IPS DF 4.7 (cell line): Measurements from ENCODE around the gene ZFHX3.

Experiments
- DNase-seq: peaks from one replicate; pipeline ENCODE4 v3.0.0-alpha.2; 2013; ENCODE audit warnings: low spot score; ENCODE audit errors: extremely low read depth

The ZFHX3 gene

DNA sequence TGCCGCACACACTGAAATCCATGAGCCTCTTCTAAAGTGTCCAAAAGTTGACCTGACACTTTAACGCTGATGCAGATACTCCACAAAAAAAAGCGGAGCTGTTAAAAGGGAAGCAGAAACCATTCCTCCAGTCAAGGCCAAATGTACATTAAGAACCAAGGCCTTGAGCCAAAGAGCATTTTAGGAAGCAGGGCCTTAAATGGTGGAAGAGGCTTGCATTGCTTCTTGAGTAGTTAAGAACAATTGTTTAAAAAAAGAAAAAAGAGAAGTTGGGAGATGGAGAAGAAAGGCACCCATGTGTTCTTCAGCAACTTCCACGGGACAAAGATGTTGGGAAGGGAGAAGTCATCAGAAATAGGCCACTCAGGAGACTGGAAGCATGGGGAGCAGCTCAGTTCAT is 6.3 kb downstream of the ZFHX3 start:
- no peak for DNase-seq

DNA sequence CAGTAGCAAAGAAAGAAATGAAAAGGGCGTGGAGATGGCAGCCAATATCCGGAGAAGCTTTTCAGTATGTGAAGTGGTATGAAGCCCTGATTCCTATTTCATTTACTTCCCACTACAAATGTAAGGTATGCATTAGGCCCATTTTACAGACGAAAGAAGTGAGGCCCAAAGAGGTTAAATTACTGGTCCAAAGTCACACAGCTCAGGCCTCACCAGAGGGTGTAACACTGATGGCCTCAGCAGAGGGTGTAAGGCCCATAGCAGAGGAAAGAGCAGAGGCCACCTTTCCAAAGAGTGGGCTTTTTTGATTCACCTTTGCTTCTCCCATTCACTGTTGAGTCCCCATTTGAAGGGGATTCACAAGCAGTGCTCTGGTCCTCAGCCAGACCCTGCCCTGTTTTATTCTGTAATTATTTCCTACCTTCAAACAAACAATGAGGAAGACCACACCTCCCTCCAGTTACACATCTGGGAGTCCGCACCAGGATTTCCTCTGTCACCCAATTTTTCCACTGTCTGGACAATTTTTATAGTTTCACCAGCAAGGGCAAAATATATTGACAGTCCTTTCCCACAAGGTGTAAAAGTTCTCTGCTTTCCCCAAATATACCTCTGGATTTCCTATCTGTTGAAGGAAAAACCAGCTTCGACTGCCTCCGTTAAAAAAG is 7.1 kb downstream of the ZFHX3 start:
- DNase-seq = no peak

DNA sequence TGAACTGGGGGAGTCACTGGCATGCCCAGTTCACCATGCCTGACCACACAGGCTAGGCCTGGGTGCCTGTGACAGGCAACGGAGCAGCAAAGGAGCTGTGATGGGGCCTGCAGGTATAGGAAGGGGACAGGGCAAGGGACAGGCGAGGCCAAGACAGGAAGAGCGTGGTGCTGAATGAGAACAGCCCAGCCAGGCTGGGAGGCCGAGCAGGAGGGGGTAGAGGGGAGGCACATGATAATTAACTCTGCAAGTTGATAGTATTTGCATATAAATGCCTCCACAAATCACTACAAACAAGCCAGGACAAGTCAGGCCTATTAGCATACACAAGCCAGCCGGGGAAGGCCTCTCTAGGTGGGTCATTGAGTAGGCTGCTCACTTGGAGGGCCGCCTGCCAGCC is 7.8 kb downstream of the ZFHX3 start:
- no peak for DNase-seq

DNA sequence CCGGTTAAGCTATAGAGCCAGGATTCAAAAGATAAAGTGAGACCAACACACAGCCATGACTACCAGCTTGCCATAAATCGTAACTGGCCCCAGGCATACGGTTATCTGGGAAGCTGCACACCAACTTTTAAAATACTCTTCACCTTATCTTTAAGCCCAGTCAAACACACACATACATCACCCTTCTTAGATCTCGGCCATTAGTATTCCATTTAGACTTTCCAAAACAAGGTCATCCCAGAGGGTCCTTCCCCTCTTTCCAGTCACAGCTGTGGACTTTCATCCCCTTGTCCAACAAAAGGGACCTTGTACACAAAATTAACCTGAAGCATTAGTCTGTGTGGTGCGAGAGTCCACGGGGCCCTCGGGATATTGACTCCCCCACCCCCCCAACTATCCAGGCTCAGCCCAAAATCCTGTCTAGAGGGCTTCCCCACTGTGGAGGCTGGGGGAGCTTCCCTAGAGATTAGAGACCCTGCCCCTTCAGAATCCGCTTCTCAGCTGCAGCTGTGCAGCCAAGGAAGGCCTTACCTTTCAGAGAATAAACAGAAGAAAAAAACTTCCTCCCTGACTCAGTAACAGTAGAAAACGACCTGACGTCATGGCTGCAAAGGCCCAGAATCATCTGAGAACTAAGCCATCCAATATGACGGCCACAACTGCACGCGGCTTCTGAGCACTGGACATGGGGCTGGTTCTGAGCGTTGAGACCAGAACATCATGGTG is 9.9 kb downstream of the ZFHX3 start:
- no peak for DNase-seq

DNA sequence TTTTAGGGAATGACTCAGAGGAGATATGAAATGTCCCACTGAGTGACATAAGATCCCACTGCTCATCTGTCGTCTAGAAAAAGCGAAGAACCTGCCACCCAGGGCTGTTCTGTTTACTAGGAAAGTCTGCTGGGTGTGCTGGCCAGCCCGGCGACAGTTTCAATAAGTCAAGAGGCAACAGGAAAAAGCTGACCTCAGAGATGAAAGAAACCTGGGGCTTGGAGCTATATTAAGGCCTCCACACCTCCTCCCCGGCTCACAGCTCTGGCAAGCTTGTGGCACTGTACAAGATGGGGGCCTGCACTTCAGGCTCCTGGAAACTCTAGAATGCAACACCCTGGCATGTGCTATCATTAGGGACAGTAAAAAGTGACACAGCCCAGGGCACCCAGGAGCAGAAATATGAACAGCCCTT is 10.6 kb downstream of the ZFHX3 start:
- no peak for DNase-seq

DNA sequence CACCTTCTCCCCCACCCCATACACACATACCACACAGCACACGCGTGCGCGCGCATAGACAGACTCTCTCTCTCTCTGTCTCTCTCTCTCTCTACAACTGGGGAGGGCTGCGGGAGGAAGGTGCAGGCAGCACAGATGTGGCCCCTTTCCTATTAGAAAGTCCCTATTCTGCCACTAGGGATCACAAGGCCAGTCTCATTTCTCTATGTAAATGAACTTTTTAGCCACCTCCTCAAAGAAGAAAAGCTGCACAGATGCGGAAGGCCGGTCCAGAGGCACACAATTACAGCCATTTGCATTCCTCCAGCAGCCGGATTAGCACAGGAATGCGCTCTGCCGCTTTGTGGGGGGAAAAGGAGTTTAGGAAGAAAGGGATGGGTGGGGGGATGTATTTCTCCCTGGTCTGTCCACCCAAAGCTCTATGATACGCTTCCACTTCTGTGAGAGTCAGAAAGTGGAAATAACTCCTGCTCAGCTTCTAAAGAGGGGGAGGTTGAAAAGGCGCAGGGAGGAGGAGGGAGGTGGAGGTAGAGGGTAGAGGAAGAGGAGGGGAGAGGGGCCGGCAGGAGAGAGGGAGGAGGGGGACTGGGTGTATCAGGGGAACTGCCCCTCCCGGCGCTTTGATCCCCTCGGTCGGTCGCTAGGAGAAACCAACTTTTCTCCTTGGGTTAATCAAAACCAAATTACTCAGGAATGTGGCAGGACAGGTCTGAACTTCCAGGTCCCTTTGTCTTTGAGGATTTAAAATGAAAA is 11.7 kb downstream of the ZFHX3 start:
- DNase-seq = no peak

DNA sequence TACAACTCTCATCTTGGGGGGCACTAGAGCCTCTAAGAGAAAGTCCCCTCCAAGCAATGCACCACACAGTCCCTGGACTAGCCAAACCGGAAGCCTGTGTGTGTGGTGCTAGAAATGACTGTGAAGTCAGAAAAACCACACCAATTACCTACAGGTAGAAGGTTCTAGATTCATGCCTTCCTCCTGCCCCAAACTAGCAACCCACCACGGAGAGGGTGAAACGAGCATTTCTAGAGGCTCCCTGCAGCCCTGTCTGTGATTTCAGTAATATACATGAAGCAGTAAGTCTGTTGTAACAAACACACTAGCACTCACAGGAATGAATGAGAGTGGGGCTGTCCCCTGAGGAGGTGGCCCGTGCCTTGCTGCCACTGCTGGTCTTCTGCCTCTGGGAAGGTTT is 13.6 kb downstream of the ZFHX3 start:
- DNase-seq = no peak

DNA sequence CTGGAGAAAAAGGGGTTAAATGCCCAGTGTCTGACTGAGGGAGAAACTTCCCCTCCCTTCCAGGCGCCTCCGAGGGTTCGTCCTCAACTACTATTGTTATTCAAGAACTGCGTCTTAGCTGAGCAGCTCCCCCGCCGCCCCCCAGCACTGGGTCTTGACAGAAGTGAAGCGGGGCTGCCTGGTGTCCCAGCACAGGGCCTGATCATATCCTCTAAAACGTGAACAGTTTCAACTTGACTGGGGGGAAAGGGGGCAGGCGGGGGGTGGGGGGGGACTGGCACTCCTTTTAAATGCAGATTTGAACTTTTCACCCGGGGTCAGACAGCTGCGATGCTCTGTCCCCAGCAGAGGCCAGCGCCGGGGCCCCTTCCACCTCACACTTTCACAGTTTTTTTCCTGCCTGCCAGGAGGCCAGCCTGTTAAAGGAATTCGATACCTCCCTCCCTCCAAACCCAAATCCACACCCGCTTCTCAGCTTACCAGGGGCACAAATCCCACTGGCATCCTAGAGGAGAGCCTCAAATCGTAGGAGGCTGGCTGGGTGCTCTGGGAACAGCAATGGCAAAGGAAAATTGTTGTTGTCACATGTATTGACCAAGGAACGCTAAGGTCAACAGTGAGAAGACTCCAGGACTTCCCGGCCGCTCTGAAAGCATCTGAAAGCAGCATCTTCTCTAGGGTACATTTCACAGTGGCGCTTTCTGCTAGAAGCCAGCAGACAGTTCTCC is 14.5 kb downstream of the ZFHX3 start:
- no peak for DNase-seq

DNA sequence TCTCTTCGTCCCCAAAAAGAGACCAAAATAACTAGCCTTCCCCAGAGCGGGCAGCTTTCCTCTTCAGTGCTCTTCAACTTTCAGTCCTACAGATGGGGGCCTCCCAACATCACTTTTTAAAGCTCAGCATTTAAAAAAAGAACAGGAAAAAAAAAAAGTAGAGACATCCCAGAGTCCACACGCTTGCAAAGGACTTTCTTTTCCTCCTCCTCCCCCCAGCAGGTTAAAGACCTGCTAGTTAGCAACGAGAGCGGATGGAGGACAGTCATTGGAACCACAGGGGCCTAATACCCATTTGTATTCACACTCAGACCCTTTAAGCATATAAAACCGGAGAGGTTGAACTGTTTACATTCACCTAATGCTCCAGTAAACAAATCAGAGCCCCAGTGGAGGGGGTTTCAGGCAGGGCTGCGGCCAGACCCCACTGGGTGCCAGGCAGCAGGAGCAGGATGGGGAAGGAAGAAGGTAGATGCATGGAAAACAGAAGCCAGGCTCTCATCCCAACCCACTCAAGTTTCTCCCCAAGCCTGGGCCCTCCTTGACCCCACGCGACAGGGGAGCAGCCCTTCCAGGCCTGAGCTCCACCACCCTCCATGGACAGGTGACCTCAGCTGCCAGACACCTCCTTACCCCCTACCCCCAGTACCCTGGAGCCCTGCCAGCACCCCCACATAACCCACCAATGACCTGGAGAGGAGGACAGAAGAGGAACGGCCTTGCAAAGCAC is 15.2 kb downstream of the ZFHX3 start:
- no peak for DNase-seq

DNA sequence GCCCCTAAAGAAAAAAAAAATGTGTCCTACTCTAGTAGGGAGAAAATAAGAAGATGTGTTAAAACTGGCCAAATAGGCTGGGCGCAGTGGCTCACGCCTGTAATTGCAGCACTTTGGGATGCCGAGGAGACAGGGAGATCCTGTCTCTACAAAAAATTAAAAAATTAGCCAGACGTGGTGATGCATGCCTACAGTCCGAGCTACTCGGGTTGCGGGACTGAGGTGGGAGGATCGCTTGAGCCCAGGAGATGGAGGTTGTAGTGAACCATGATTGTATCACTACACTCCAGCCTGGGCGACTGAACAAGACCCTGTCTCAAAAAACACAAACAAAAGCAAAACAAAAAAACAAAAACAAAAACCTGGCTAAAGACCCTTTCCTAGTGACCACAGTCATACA is 15.9 kb downstream of the ZFHX3 start:
- no peak for DNase-seq

DNA sequence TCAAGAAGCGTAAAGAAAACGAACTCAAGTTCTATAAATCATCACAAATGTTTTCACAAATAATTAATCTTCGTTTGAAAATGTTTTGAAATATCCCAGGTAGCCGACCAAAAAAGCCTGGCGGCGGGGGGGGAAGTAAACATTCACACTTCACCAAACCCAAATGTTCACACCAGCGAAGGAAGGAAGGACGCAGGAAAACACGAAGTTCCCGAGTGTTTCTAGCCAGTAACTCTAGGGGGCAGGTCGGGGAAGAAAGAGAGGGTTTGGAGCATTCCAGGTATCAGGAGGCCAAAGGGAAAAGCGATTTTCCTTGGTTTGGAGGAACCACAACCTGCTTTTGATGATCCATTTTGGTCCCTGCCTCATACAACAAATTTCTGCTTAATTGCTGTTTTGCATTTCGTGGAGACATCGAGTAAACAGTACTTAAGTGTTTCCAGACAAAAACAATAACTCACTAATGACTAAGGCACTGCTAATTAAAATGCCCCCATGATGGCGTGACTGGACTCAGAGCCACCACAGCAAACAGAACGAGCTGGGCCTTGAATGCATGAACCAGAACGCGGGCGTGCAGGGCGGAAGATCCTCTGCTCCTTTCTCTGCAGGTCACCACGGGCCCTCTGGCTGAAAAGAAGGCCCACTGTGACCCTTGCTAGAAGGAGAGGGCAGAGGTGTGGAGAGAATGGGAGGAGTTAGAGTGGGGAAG is 16.6 kb downstream of the ZFHX3 start:
- no peak for DNase-seq

DNA sequence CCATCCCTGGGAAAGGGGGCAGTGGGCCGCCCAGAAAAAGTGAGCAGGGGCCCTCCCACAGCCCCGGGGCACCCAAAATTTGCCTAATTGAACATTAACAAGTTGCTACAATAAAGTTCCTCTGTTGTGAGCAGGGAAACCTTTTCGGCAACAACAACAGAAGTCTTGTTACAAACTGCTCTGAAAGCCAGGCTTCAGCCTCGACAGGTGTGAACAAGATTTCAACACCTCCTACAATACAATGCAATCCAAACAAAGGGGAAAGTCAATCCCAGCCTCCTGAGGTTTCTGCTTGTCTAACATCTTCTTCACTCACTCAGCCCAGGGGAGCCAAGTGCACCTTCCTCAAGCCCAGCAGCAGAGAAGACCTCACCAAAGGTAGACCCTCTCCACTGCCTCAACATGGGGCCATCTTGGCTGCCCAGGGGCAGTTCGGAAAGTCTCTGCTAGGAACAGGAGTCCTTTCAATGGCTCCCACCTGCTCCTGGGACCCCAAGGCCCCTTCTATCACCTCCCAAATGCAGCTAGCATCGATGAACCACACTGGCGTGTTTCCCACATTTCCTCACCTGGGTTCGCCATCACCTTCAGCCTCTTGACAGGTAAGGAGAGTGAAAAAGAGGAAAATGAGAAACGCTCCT is 19.1 kb downstream of the ZFHX3 start:
- DNase-seq = no peak

DNA sequence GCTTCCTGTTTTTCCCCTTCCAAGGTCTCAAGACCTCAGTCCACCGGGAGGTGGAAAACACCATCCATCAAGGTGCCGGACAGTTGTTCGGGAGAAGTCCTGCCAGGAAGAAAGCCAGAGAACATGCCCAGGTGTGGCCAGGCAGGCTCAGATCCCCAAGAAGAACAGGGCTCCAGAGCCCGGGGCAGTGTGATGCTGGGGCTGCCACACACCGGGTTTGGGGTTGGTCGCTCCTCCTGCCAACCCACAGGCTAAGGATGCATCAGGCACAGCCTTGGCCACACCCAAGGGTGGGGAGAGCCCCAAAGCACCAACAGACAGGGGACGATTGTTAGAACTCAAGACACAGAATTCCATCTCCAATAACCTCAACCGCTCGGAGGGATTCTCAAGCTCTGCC is 19.7 kb downstream of the ZFHX3 start:
- DNase-seq = no peak

DNA sequence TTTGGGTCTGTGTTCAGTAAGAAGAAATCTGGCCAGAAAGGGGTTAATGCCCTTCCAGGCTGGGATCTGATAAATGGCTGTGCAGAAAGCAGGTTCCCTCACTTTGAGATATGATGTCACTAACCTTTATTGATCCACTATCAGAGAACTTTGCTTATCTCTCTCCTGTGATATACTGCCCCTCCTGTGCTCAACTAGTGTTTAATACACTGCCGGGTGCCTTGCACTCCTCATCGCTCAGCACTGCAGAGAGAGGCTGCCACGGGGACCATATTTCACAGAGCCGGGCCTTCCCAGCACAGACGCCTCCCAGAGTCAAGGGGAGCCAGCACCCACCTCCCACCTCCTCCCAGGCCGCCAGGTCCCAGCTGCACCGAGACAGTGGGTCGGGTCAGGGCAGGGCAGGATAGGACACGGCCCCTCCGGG is 20.2 kb downstream of the ZFHX3 start:
- DNase-seq = no peak

DNA sequence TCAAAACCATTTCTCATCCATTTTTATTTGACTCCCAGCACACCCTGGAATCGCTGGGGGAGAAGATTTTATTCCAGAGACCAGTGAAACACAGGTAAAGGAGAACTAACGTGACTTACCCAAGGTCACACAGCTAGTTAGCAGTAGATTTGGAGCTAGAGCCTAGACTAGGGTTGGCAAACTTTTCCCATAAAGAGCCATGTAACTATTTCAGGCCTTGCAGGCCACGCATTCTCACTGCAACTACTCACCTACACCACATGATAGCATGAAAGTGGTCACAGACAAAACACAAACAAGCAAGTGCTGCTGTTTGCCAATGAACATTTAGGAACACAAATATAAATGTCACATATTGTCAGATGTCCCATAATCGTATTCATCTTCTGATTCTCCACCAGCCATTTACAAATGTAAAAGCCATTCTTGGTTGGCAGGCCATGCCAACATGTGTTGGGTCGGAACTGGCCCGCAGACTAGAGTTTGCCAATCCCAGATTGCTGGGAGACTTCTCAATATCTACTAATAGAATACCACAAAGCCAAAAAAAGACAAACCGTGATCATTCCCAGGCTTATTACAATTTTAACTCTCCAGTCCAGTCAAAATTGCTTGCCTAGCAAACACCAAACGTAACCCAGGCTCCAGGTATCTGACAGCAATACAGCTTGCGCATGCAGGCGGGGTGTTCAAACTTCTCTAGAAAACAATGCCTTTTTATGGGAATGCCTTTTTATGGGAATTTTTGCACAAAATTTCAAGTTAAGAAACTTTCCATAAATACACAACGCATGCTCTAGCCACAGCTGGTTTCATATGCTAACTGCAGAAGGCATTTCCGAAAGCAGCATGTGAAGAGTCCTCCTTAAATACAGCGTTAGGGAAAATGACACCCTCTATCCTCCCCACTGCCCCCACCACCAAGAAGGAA is 20.9 kb downstream of the ZFHX3 start:
- DNase-seq = no peak

DNA sequence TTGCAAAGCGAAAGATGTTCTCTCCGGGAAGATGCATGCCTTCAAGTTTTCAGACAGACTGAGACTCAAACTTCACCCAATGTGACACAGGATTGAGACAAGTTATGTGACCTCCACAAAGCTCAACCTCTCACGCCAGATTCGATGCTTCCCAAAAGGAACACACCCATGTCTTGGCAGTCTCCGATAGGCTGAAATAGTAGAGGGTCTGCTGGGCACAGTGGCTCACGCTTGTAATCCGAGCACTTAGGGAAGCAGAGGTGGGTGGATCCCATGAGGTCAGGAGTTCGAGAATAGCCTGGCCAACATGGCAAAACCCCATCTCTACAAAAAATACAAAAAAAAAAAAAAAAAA is 22.1 kb downstream of the ZFHX3 start:
- no peak for DNase-seq

DNA sequence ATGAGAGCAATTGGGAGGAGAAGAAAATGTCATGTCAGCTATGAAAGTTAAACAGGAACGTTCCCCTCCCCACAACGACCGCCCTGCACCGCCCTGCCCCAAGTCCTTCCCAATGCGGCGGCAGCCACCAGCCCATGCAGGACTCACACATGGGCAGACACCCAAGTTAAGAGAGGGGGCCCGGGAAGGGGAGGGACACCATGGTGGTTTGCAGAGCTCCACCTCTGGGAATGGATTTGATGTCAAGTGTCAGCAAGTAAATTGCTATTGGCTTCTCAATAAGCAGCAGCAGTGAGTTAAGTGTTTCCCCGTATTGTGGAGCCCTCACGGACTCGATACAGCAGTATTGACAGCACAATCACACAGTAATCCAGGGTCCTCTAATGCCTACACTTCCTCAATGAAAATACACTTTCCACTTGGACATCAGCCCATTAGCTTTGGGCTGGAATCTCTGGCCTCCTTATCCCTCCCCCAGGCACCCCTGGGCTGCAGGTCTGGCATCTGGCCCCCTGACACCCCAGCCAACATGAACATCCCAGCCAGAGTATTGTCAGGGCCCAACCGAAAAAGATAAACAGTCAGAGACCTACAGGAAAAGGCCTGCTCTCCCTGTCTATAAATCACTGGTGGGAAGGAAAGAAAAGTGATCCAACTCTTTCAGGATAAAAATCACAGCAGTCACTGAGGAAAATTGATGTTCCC is 22.6 kb downstream of the ZFHX3 start:
- DNase-seq = no peak

DNA sequence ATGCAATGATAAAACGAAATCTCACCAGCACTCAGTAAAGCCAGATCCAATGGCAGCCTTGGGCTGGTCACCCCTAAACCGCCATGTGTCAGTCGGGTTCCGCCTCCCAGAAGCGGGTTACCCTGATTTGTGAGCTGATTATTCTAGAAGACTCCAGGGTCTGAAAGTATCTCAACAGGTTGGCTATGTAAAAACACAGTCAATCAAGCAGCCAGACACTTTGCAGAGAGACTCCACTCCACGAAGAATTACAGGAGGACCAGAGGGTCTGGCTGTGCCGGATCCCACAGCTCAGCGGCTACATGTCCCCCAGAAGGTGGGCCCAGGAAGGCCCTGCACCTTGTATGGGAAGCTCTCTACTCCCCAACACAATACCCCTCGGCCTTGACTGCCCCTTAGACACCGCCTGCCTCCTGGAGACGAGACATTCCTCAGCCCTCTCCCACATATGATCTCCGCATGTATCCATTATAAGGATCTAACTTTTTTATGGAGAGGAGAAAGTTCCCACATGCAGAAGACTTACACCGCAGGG is 23.3 kb downstream of the ZFHX3 start:
- no peak for DNase-seq
